Frontal cortex (tissue), 3 donors: ENCODE measurements around the gene CCR5AS.
"Not testable (repeated sequence)": the region's sequence is repeated elsewhere in the genome, so short reads cannot be mapped to it uniquely, and the experiment has no call there.

ENCODE experiments used
- DNase-seq, 2 donors: peaks; one replicate each; pipeline ENCODE4 v3.0.0; 2012; ENCODE audit warnings: low spot score in 2 of 2
- FAIRE-seq: peaks from 2 replicates; lab custom pipeline; 2012; peaks lifted over from hg19 to GRCh38; lab: Jason Lieb, UNC
- donor health status: control.
- donor health status: control.
- donor health status: control.

Gene CCR5AS

GRCh38 chr3:46406788-46407611 lies at the start of gene CCR5AS, which contains the start of gene CCRL2:
CCR5AS (minus strand) TSS chr3:46407066.
CCRL2 (plus strand) TSS chr3:46407259; CDS start chr3:46408080, 821 bp downstream.
- DNase-seq (no peak), FAIRE-seq (no peak)

- FAIRE-seq (no peak), DNase-seq (no peak)
Measured at GRCh38 chr3:46456118-46456517, 49.3 kb upstream of the CCR5AS start.

GRCh38 chr3:46455231-46456115 lies 48.6 kb upstream of the CCR5AS start:
- FAIRE-seq: no peak
- DNase-seq: no peak

- DNase-seq (no peak), FAIRE-seq (no peak)
Measured at GRCh38 chr3:46454606-46455005, 47.7 kb upstream of the CCR5AS start.

GRCh38 chr3:46454209-46454595 lies 47.3 kb upstream of the CCR5AS start:
- no peak for FAIRE-seq
- no peak for DNase-seq

GRCh38 chr3:46453526-46454208 lies 46.8 kb upstream of the CCR5AS start:
- DNase-seq (no peak), FAIRE-seq (no peak)

GRCh38 chr3:46449755-46450552 lies 43.1 kb upstream of the CCR5AS start:
- DNase-seq: no peak
- FAIRE-seq: no peak

GRCh38 chr3:46448721-46449120 lies 41.9 kb upstream of the CCR5AS start:
- FAIRE-seq (no peak), DNase-seq (no peak)

- DNase-seq (no peak), FAIRE-seq (no peak)
Measured at GRCh38 chr3:46447228-46447985, 40.5 kb upstream of the CCR5AS start.

GRCh38 chr3:46442576-46443530 lies 36.0 kb upstream of the CCR5AS start:
- no peak for FAIRE-seq

GRCh38 chr3:46440531-46441294 lies 33.8 kb upstream of the CCR5AS start:
- DNase-seq (no peak), FAIRE-seq (no peak)

More at GRCh38 chr3:46442576-46443530, 36.0 kb upstream of the CCR5AS start:
- no peak for DNase-seq

- FAIRE-seq (no peak), DNase-seq (no peak)
Measured at GRCh38 chr3:46438831-46439230, 32.0 kb upstream of the CCR5AS start.

GRCh38 chr3:46435081-46435726 lies 28.3 kb upstream of the CCR5AS start:
- DNase-seq (no peak), FAIRE-seq (no peak)

- FAIRE-seq: no peak
- DNase-seq: no peak
Measured at GRCh38 chr3:46433841-46434240, 27.0 kb upstream of the CCR5AS start.

GRCh38 chr3:46433118-46433517 lies 26.3 kb upstream of the CCR5AS start:
- FAIRE-seq: not testable (repeated sequence)

GRCh38 chr3:46431905-46432304 lies 25.0 kb upstream of the CCR5AS start:
- FAIRE-seq: not testable (repeated sequence)

More at GRCh38 chr3:46433118-46433517, 26.3 kb upstream of the CCR5AS start:
- DNase-seq: not testable (repeated sequence)

More at GRCh38 chr3:46431905-46432304, 25.0 kb upstream of the CCR5AS start:
- not testable (repeated sequence) for DNase-seq
